T-cell (primary cell): ENCODE results near the gene OR2Y1. TPM values are rescaled to one million over a fixed set of nuclear protein-coding genes. Genes with fewer than 3 reads are reported as not detected.
A peak's percentile ranks its signal among the peaks of the same experiment; 100 is the strongest.
"Not testable (repeated sequence)": the region's sequence is repeated elsewhere in the genome, so short reads cannot be mapped to it uniquely, and the experiment has no call there.

Source experiments
- ATAC-seq, 4 experiments: fragments of 200-7000 bp in 3 of 4; fragments of 150-1000 bp in 1 of 4; cut with Tn5 transposase; replicated peaks in 1 of 4; 1 replicate in 3 of 4; 2 replicates in 1 of 4; pipeline ENCODE4 v1.10.0; 2021; ENCODE audit warnings: moderate library complexity in 3 of 4, mild to moderate bottlenecking in 2 of 4, moderate number of reproducible peaks in 1 of 4
- CTCF ChIA-PET, 2 donors: fragments of 300-600 bp; sonication (Branson Sonifier 250); formaldehyde crosslinking; loops; one replicate each; lab custom pipeline; 2022; ENCODE audit warnings: antibody characterized with exemption in 2 of 2; lab: Charles Lee
- POLR2A ChIA-PET, 2 donors: fragments of 300-600 bp; sonication (Branson Sonifier 250); formaldehyde crosslinking; loops; one replicate each; lab custom pipeline; 2022; ENCODE audit warnings: antibody characterized with exemption in 2 of 2; lab: Charles Lee
- DNase-seq, 35 experiments: peaks; one replicate each; pipeline versions ENCODE4 v3.0.0 to v3.0.0-alpha.2; 2013 to 2023
- H3K27ac ChIP-seq: one replicate; pipeline ENCODE4 v1.5.1; 2013; ENCODE audit warnings: low read length
- H3K27me3 ChIP-seq, 2 experiments: replicated peaks in 1 of 2; 1 replicate in 1 of 2; 2 replicates in 1 of 2; pipeline versions ENCODE4 v1.6.1 to v1.7.0; 2013; ENCODE audit warnings: low read length in 1 of 2, mixed read lengths in 1 of 2; ENCODE audit not compliant: control insufficient read depth in 2 of 2, insufficient read depth in 2 of 2; ENCODE audit errors: extremely low read depth in 1 of 2
- H3K36me3 ChIP-seq, 2 donors: 1 replicate in 1 of 2; 2 replicates in 1 of 2; pipeline versions ENCODE4 v1.6.1 to v1.7.0; 2013; ENCODE audit warnings: low read length in 1 of 2; ENCODE audit not compliant: control insufficient read depth in 2 of 2, insufficient read depth in 1 of 2; ENCODE audit errors: extremely low read depth in 1 of 2
- H3K4me1 ChIP-seq, 2 experiments: 1 replicate in 1 of 2; 2 replicates in 1 of 2; pipeline versions ENCODE4 v1.6.1 to v1.7.0; 2013; ENCODE audit warnings: low read length in 2 of 2, mixed read lengths in 1 of 2; ENCODE audit not compliant: insufficient read depth in 2 of 2, control insufficient read depth in 1 of 2; ENCODE audit errors: extremely low read depth in 1 of 2
- H3K4me3 ChIP-seq, 2 donors: 1 replicate in 1 of 2; 2 replicates in 1 of 2; pipeline versions ENCODE4 v1.5.1 to v1.7.0; 2013; ENCODE audit warnings: mild to moderate bottlenecking in 2 of 2, low read length in 1 of 2, moderate library complexity in 1 of 2; ENCODE audit not compliant: control insufficient read depth in 1 of 2; ENCODE audit errors: extremely low read depth in 1 of 2
- H3K9me3 ChIP-seq: 2 replicates; pipeline ENCODE4 v1.7.0; 2013
- H3K27ac Mint-ChIP-seq, 2 donors: one replicate each; pipeline ENCODE4 v1.8.0; 2020 to 2021; ENCODE audit warnings: mild to moderate bottlenecking in 2 of 2, mixed read lengths in 2 of 2
- H3K27me3 Mint-ChIP-seq, 2 donors: one replicate each; pipeline ENCODE4 v1.8.0; 2021 to 2022; ENCODE audit warnings: mixed read lengths in 2 of 2
- H3K36me3 Mint-ChIP-seq: one replicate; pipeline ENCODE4 v1.8.0; 2021; ENCODE audit warnings: mixed read lengths
- H3K4me1 Mint-ChIP-seq, 3 donors: one replicate each; pipeline ENCODE4 v1.8.0; 2020 to 2022; ENCODE audit warnings: mixed read lengths in 3 of 3, mild to moderate bottlenecking in 1 of 3
- H3K4me3 Mint-ChIP-seq, 3 donors: one replicate each; pipeline ENCODE4 v1.8.0; 2020 to 2022; ENCODE audit warnings: mild to moderate bottlenecking in 3 of 3, mixed read lengths in 3 of 3, moderate library complexity in 3 of 3
- H3K9me3 Mint-ChIP-seq, 3 donors: one replicate each; pipeline ENCODE4 v1.8.0; 2020 to 2022; ENCODE audit warnings: mixed read lengths in 3 of 3
- WGBS: methylation state at CpG from one replicate; pipeline ENCODE4 v1.1.5; 2013; ENCODE audit warnings: missing lambda C conversion rate; ENCODE audit not compliant: insufficient coverage; 5-methylcytosine and 5-hydroxymethylcytosine counted together
- total RNA-seq, 35 experiments: library from RNA in 6 of 35; stranded (reverse) in 6 of 35; fragments of 120-200 nt in 1 of 35; gene quantifications; one replicate each; pipeline versions ENCODE4 v1.2.1 to v1.2.4 and lab custom pipeline; 2013 to 2026

OR2Y1 gene
- total RNA-seq, 5 donors from 2014 or later (not counting 1 experiment from before 2014, with no cell fraction given) = not detected

- peaks cover 0 to 14% (median 3%) of the 10 kb centered on the region in 3 donors for H3K9me3 Mint-ChIP-seq
- H3K4me1 ChIP-seq, DNase-seq, POLR2A ChIA-PET, H3K27me3 ChIP-seq, H3K36me3 ChIP-seq, H3K27ac ChIP-seq, H3K27me3 Mint-ChIP-seq, H3K9me3 ChIP-seq, H3K4me3 Mint-ChIP-seq, H3K27ac Mint-ChIP-seq, CTCF ChIA-PET, H3K4me1 Mint-ChIP-seq, ATAC-seq, H3K4me3 ChIP-seq, H3K36me3 Mint-ChIP-seq: not testable (repeated sequence)
- WGBS = no CpG with 5 or more reads among the region's 2 CpGs
These were observed 36.5 kb downstream of the OR2Y1 start for GRCh38 chr5:180703371-180703770.

- H3K4me1 ChIP-seq, H3K36me3 Mint-ChIP-seq, POLR2A ChIA-PET, CTCF ChIA-PET, H3K4me1 Mint-ChIP-seq, H3K4me3 Mint-ChIP-seq, H3K9me3 ChIP-seq, H3K27ac ChIP-seq, H3K36me3 ChIP-seq, ATAC-seq, H3K27me3 Mint-ChIP-seq, H3K4me3 ChIP-seq, H3K27ac Mint-ChIP-seq, DNase-seq, H3K27me3 ChIP-seq: not testable (repeated sequence)
- 89% methylated on average over 1 of the region's 4 CpGs for WGBS
- H3K9me3 Mint-ChIP-seq = peaks cover 0 to 14% (median 3%) of the 10 kb centered on the region in 3 donors
These were observed 39.4 kb downstream of the OR2Y1 start for GRCh38 chr5:180700440-180700839.

- H3K27ac ChIP-seq = no peak overlapping the region
- no peak overlapping the region for H3K4me3 Mint-ChIP-seq
- no peak overlapping the region for H3K4me3 ChIP-seq
- CTCF ChIA-PET = no interaction called here
- POLR2A ChIA-PET = no interaction called here
- peaks cover 0 to 2% of the 10 kb centered on the region in 2 donors for H3K27me3 Mint-ChIP-seq
- peaks cover 3% of the 10 kb centered on the region for H3K36me3 Mint-ChIP-seq
- no peaks in the 10 kb centered on the region for H3K36me3 ChIP-seq
- H3K4me1 Mint-ChIP-seq = peaks cover 0 to 7% (median 0%) of the 10 kb centered on the region in 3 donors
- no peak overlapping the region for H3K27ac Mint-ChIP-seq
- no CpG with 5 or more reads among the region's 1 CpG for WGBS
- peaks cover 0 to 14% (median 3%) of the 10 kb centered on the region in 3 donors for H3K9me3 Mint-ChIP-seq
- no peak for ATAC-seq
- H3K4me1 ChIP-seq = no peaks in the 10 kb centered on the region
- no peak for DNase-seq
- no peaks in the 10 kb centered on the region for H3K27me3 ChIP-seq
- H3K9me3 ChIP-seq = no peaks in the 10 kb centered on the region
These were observed 40.8 kb downstream of the OR2Y1 start for GRCh38 chr5:180699042-180699441.

GRCh38 chr5:180696116-180696515, 43.7 kb downstream of the OR2Y1 start:
- peaks cover 0 to 9% of the 10 kb centered on the region in 2 donors for H3K27me3 Mint-ChIP-seq
- DNase-seq = no peak
- H3K27ac ChIP-seq = no peak overlapping the region
- H3K36me3 ChIP-seq = no peaks in the 10 kb centered on the region
- H3K4me1 Mint-ChIP-seq = peaks cover 20 to 30% (median 23%) of the 10 kb centered on the region in 3 donors
- WGBS = 100% methylated on average over 1 of the region's 1 CpG
- peaks cover 0 to 7% of the 10 kb centered on the region in 2 experiments for H3K27me3 ChIP-seq
- no peak overlapping the region for H3K27ac Mint-ChIP-seq
- ChIA-PET CTCF (interaction anchor here in 1 of 2 donors (0.6 to 1.2 kb wide), 2 partner anchors 23 to 226 kb away, joined by 3 read pairs; no protein-coding TSS in a partner anchor), POLR2A (no interaction called here)
- H3K4me3 ChIP-seq = no peak overlapping the region
- H3K36me3 Mint-ChIP-seq = peaks cover 7% of the 10 kb centered on the region
- H3K4me1 ChIP-seq = peaks cover 12 to 16% of the 10 kb centered on the region in 2 experiments
- peaks cover 0 to 9% (median 3%) of the 10 kb centered on the region in 3 donors for H3K9me3 Mint-ChIP-seq
- no peak for ATAC-seq
- H3K9me3 ChIP-seq = no peaks in the 10 kb centered on the region
- H3K4me3 Mint-ChIP-seq = no peak overlapping the region

GRCh38 chr5:180692429-180692828, 47.4 kb downstream of the OR2Y1 start:
- POLR2A ChIA-PET = no interaction called here
- no peak for ATAC-seq
- H3K4me3 Mint-ChIP-seq = peak overlapping the region in 1 of 3 donors; percentile 24

GRCh38 chr5:180691046-180691445, 48.8 kb downstream of the OR2Y1 start:
- WGBS = 100% methylated on average over 2 of the region's 6 CpGs

More at GRCh38 chr5:180692429-180692828, 47.4 kb downstream of the OR2Y1 start:
- CTCF ChIA-PET = interaction anchor here in 1 of 2 donors (0.8 kb wide), 1 partner anchor 9 kb away, joined by 3 read pairs; no protein-coding TSS in a partner anchor
- H3K27ac ChIP-seq = no peak overlapping the region
- peaks cover 0 to 7% of the 10 kb centered on the region in 2 experiments for H3K27me3 ChIP-seq
- no peaks in the 10 kb centered on the region for H3K36me3 ChIP-seq
- peak overlapping the region; percentile 34 to 81 for H3K27ac Mint-ChIP-seq
- H3K9me3 ChIP-seq = no peaks in the 10 kb centered on the region
- peaks cover 4% of the 10 kb centered on the region for H3K36me3 Mint-ChIP-seq
- H3K9me3 Mint-ChIP-seq = no peaks in the 10 kb centered on the region
- peaks cover 49 to 58% (median 51%) of the 10 kb centered on the region in 3 donors for H3K4me1 Mint-ChIP-seq
- no peak overlapping the region for H3K4me3 ChIP-seq
- peaks cover 0 to 9% of the 10 kb centered on the region in 2 donors for H3K27me3 Mint-ChIP-seq
- no peak for DNase-seq
- H3K4me1 ChIP-seq = peaks cover 36 to 44% of the 10 kb centered on the region in 2 experiments
- WGBS = 100% methylated on average over 2 of the region's 3 CpGs

More at GRCh38 chr5:180691046-180691445, 48.8 kb downstream of the OR2Y1 start:
- H3K4me3 ChIP-seq = no peak overlapping the region
- Mint-ChIP-seq H3K27ac (peak overlapping the region; percentile 81 to 87), H3K27me3 (peaks cover 0 to 11% of the 10 kb centered on the region in 2 donors), H3K36me3 (peaks cover 4% of the 10 kb centered on the region), H3K4me1 (peaks cover 58 to 68% (median 59%) of the 10 kb centered on the region in 3 donors), H3K4me3 (peak overlapping the region in 1 of 3 donors; percentile 14), H3K9me3 (no peaks in the 10 kb centered on the region)
- peak overlapping the region; percentile 67 for H3K27ac ChIP-seq
- H3K9me3 ChIP-seq = no peaks in the 10 kb centered on the region
- POLR2A ChIA-PET = no interaction called here
- peaks cover 0 to 7% of the 10 kb centered on the region in 2 experiments for H3K27me3 ChIP-seq
- ATAC-seq = no peak
- no peak for DNase-seq
- CTCF ChIA-PET = no interaction called here
- peaks cover 43 to 50% of the 10 kb centered on the region in 2 experiments for H3K4me1 ChIP-seq
- no peaks in the 10 kb centered on the region for H3K36me3 ChIP-seq
